Measurements from ENCODE around the gene ZPBP2. TPM values are rescaled to one million over a fixed set of nuclear protein-coding genes. Genes with fewer than 3 reads are reported as not detected.
A peak's percentile ranks its signal among the peaks of the same experiment; 100 is the strongest.

Gene ZPBP2
- total and polyA plus RNA-seq, 2 of the 13 experiments (the other 11 are each of a cell fraction or from before 2014, with no cell fraction given) = not detected

- TF ChIP-seq ZNF646 (CRISPR knock-in tag; IDR thresholded peaks at IDR 0.05) (0 out of 2 replicates have a peak, but pooled peaks have one; percentile 37), ZFP91 (CRISPR knock-in tag; IDR thresholded peaks at IDR 0.05; ENCODE audit: borderline replicate concordance) (peak; percentile 81; the same call in 1 of the 2 replicates), ZFP1 (CRISPR knock-in tag; IDR thresholded peaks at IDR 0.05) (peak; percentile 83; the same call in 1 of the 2 replicates), CHD4 (IDR thresholded peaks at IDR 0.05; ENCODE audit: borderline replicate concordance, low read length) (no peak), NFKB2 (CRISPR knock-in tag; IDR thresholded peaks at IDR 0.05; ENCODE audit: borderline replicate concordance) (peak; percentile 99), AGO2 (optimal IDR thresholded peaks at IDR 0.05; ENCODE audit: low read depth, low read length) (no peak), SNAPC5 (CRISPR knock-in tag; IDR thresholded peaks at IDR 0.05; ENCODE audit: borderline replicate concordance) (peak; percentile 96), CAMTA2 (CRISPR knock-in tag; IDR thresholded peaks at IDR 0.05; ENCODE audit: borderline replicate concordance) (peak; percentile 92; the same call in 1 of the 2 replicates), ZNF777 (CRISPR knock-in tag; IDR thresholded peaks at IDR 0.05) (peak; percentile 79), WIZ (CRISPR knock-in tag; IDR thresholded peaks at IDR 0.05) (peak; percentile 94), ZSCAN9 (CRISPR knock-in tag; IDR thresholded peaks at IDR 0.05; ENCODE audit: borderline replicate concordance) (peak; percentile 99)
- TF ChIP-seq, protein P1, sequence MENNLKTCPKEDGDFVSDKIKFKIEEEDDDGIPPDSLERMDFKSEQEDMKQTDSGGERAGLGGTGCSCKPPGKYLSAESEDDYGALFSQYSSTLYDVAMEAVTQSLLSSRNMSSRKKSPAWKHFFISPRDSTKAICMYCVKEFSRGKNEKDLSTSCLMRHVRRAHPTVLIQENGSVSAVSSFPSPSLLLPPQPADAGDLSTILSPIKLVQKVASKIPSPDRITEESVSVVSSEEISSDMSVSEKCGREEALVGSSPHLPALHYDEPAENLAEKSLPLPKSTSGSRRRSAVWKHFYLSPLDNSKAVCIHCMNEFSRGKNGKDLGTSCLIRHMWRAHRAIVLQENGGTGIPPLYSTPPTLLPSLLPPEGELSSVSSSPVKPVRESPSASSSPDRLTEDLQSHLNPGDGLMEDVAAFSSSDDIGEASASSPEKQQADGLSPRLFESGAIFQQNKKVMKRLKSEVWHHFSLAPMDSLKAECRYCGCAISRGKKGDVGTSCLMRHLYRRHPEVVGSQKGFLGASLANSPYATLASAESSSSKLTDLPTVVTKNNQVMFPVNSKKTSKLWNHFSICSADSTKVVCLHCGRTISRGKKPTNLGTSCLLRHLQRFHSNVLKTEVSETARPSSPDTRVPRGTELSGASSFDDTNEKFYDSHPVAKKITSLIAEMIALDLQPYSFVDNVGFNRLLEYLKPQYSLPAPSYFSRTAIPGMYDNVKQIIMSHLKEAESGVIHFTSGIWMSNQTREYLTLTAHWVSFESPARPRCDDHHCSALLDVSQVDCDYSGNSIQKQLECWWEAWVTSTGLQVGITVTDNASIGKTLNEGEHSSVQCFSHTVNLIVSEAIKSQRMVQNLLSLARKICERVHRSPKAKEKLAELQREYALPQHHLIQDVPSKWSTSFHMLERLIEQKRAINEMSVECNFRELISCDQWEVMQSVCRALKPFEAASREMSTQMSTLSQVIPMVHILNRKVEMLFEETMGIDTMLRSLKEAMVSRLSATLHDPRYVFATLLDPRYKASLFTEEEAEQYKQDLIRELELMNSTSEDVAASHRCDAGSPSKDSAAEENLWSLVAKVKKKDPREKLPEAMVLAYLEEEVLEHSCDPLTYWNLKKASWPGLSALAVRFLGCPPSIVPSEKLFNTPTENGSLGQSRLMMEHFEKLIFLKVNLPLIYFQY (CRISPR knock-in tag; IDR thresholded peaks at IDR 0.05; ENCODE audit: borderline replicate concordance) = peak; percentile 89
- TF ChIP-seq, protein P2, sequence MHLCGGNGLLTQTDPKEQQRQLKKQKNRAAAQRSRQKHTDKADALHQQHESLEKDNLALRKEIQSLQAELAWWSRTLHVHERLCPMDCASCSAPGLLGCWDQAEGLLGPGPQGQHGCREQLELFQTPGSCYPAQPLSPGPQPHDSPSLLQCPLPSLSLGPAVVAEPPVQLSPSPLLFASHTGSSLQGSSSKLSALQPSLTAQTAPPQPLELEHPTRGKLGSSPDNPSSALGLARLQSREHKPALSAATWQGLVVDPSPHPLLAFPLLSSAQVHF (CRISPR knock-in tag; IDR thresholded peaks at IDR 0.05) = peak; percentile 85
- TF ChIP-seq, protein P3, sequence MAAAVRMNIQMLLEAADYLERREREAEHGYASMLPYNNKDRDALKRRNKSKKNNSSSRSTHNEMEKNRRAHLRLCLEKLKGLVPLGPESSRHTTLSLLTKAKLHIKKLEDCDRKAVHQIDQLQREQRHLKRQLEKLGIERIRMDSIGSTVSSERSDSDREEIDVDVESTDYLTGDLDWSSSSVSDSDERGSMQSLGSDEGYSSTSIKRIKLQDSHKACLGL (CRISPR knock-in tag; IDR thresholded peaks at IDR 0.05) = peak; percentile 99
Observed at GRCh38 chr17:39863918-39864746, 3.9 kb upstream of the ZPBP2 start, which contains the start of gene IKZF3 (continued).
